Upper lobe of left lung (tissue), 6 donors: ENCODE data around the gene ADGRD1. TPM values are rescaled to one million over a fixed set of nuclear protein-coding genes. Genes with fewer than 3 reads are reported as not detected.

Experiments
- ATAC-seq, 2 donors: fragments of 200-7000 bp; cut with Tn5 transposase; one replicate each; pipeline ENCODE4 v1.9.1; 2022; ENCODE audit warnings: mild to moderate bottlenecking in 2 of 2, moderate library complexity in 2 of 2; ENCODE audit not compliant: low FRiP score in 2 of 2
- DNase-seq, 2 donors: peaks; one replicate each; pipeline ENCODE4 v3.0.0-alpha.2; 2019 to 2020
- H3K27ac ChIP-seq, 4 donors: fragments of 200-600 bp; sonication (generic); one replicate each; pipeline ENCODE4 v1.5.1; 2016 to 2019
- H3K27me3 ChIP-seq, 4 donors: fragments of 200-600 bp; sonication (generic); one replicate each; pipeline ENCODE4 v1.5.1; 2017 to 2019
- H3K36me3 ChIP-seq, 4 donors: fragments of 200-600 bp; sonication (generic); one replicate each; pipeline ENCODE4 v1.5.1; 2016 to 2019
- H3K4me1 ChIP-seq, 4 donors: fragments of 200-600 bp; sonication (generic); one replicate each; pipeline ENCODE4 v1.5.1; 2018 to 2019
- H3K4me3 ChIP-seq, 4 donors: fragments of 200-600 bp; sonication (generic); one replicate each; pipeline ENCODE4 v1.5.1; 2017 to 2019; ENCODE audit warnings: mild to moderate bottlenecking in 2 of 4, moderate library complexity in 1 of 4
- H3K9me3 ChIP-seq, 4 donors: fragments of 200-600 bp; sonication (generic); one replicate each; pipeline ENCODE4 v1.5.1; 2018 to 2019
- CTCF ChIP-seq, 6 experiments: fragments of 450-650 bp in 4 of 6; fragments of 200-600 bp in 2 of 6; sonication (generic) in 2 of 6; IDR thresholded peaks; one replicate each; pipeline ENCODE4 v1.5.1; 2016 to 2019; ENCODE audit warnings: antibody characterized with exemption in 6 of 6
- EP300 ChIP-seq, 4 donors: sonication (generic); formaldehyde crosslinking; IDR thresholded peaks; one replicate each; pipeline ENCODE4 v1.5.1; 2017; ENCODE audit warnings: antibody characterized with exemption in 4 of 4, control low read depth in 2 of 4
- POLR2A ChIP-seq, 4 donors: fragments of 450-650 bp; IDR thresholded peaks; one replicate each; pipeline ENCODE4 v1.5.1; 2016 to 2017; ENCODE audit warnings: antibody characterized with exemption in 4 of 4, mild to moderate bottlenecking in 2 of 4
- POLR2AphosphoS5 ChIP-seq, 2 donors: sonication (generic); formaldehyde crosslinking; IDR thresholded peaks; one replicate each; pipeline ENCODE4 v1.5.1; 2017; ENCODE audit warnings: antibody characterized with exemption in 2 of 2
- WGBS, 2 donors: methylation state at CpG; one replicate each; pipeline ENCODE4 v1.1.5; 2017 to 2018; 5-methylcytosine and 5-hydroxymethylcytosine counted together
- total RNA-seq, 6 donors: library from RNA; depleted of rRNA in 4 of 6; stranded (reverse); fragments of >200 nt in 4 of 6; gene quantifications; one replicate each; pipeline versions ENCODE4 v1.1.0 to v1.2.1, GENCODE V29; 2016 to 2021
- donor health status: DM: no; HTN: no; CAD: no; lungs with moderate emphysema.
- donor health status: DM: no; HTN: yes; CAD: no; lungs with severe emphysema.

ADGRD1 gene
- total RNA-seq, 6 donors from 2014 or later: 84.2 to 124 (median 94.7) TPM

GRCh38 chr12:130973109-130973508, 19.4 kb downstream of the ADGRD1 start:
- H3K4me3 ChIP-seq: no peak overlapping the region
- H3K27me3 ChIP-seq: no peaks in the 10 kb centered on the region
- no peaks in the 10 kb centered on the region for H3K4me1 ChIP-seq
- no peaks in the 10 kb centered on the region for H3K9me3 ChIP-seq
- no peak for TF ChIP-seq POLR2A (IDR thresholded peaks at IDR 0.05)
- TF ChIP-seq EP300 (IDR thresholded peaks at IDR 0.05): no peak
- TF ChIP-seq CTCF (IDR thresholded peaks at IDR 0.05): no peak
- TF ChIP-seq POLR2AphosphoS5 (IDR thresholded peaks at IDR 0.05): no peak
- ATAC-seq: no peak
- no peak overlapping the region for H3K27ac ChIP-seq
- WGBS, 2 donors: 75 to 91% methylated on average over 11 of the region's 11 CpGs
- peaks cover 0 to 65% (median 7%) of the 10 kb centered on the region in 4 donors for H3K36me3 ChIP-seq
- DNase-seq: no peak

GRCh38 chr12:130973906-130974305, 20.2 kb downstream of the ADGRD1 start:
- Histone ChIP-seq H3K9me3 (no peaks in the 10 kb centered on the region), H3K36me3 (peaks cover 0 to 60% (median 7%) of the 10 kb centered on the region in 4 donors), H3K27ac (no peak overlapping the region), H3K27me3 (no peaks in the 10 kb centered on the region), H3K4me1 (no peaks in the 10 kb centered on the region), H3K4me3 (no peak overlapping the region)
- ATAC-seq (no peak), DNase-seq (peak in 1 of 2 donors; percentile 11)
- WGBS, 2 donors: 88 to 95% methylated on average over 9 to 10 of the region's 10 CpGs
- TF ChIP-seq EP300 (IDR thresholded peaks at IDR 0.05) (no peak), CTCF (IDR thresholded peaks at IDR 0.05) (no peak), POLR2A (IDR thresholded peaks at IDR 0.05) (no peak), POLR2AphosphoS5 (IDR thresholded peaks at IDR 0.05) (no peak)

- H3K4me3 ChIP-seq: no peak overlapping the region
- H3K36me3 ChIP-seq: peaks cover 0 to 53% (median 7%) of the 10 kb centered on the region in 4 donors
- no peaks in the 10 kb centered on the region for H3K27me3 ChIP-seq
- H3K9me3 ChIP-seq: no peaks in the 10 kb centered on the region
- no peak overlapping the region for H3K27ac ChIP-seq
- 89 to 92% methylated on average over 6 of the region's 7 CpGs for whole genome bisulfite sequencing, 2 donors
- peaks cover 0 to 1% (median 0%) of the 10 kb centered on the region in 4 donors for H3K4me1 ChIP-seq
- ATAC-seq: no peak
- no peak for TF ChIP-seq POLR2A (IDR thresholded peaks at IDR 0.05)
- no peak for TF ChIP-seq CTCF (IDR thresholded peaks at IDR 0.05)
- no peak for TF ChIP-seq EP300 (IDR thresholded peaks at IDR 0.05)
- no peak for TF ChIP-seq POLR2AphosphoS5 (IDR thresholded peaks at IDR 0.05)
- no peak for DNase-seq
Measured at GRCh38 chr12:130975116-130975515, 21.4 kb downstream of the ADGRD1 start.

GRCh38 chr12:130976171-130976720, 22.5 kb downstream of the ADGRD1 start:
- Histone ChIP-seq H3K36me3 (peaks cover 0 to 44% (median 7%) of the 10 kb centered on the region in 4 donors), H3K27ac (no peak overlapping the region), H3K27me3 (no peaks in the 10 kb centered on the region), H3K4me3 (no peak overlapping the region), H3K4me1 (peaks cover under 1 to 12% (median 6%) of the 10 kb centered on the region in 4 donors), H3K9me3 (no peaks in the 10 kb centered on the region)
- 92 to 94% methylated on average over 11 to 15 of the region's 15 CpGs for WGBS, 2 donors
- ATAC-seq: no peak
- TF ChIP-seq CTCF (IDR thresholded peaks at IDR 0.05) (no peak), POLR2AphosphoS5 (IDR thresholded peaks at IDR 0.05) (no peak), POLR2A (IDR thresholded peaks at IDR 0.05) (no peak), EP300 (IDR thresholded peaks at IDR 0.05) (no peak)
- DNase-seq: no peak
